Esophagus muscularis mucosa (tissue), 4 donors: ENCODE data around the gene TSPAN5.

Experiments used
- CTCF ChIP-seq, 3 experiments: fragments of 200-600 bp in 2 of 3; fragments of 450-650 bp in 1 of 3; sonication (generic) in 2 of 3; IDR thresholded peaks; one replicate each; pipeline ENCODE4 v1.5.1; 2017 to 2019; ENCODE audit warnings: antibody characterized with exemption in 3 of 3, mild to moderate bottlenecking in 2 of 3, moderate library complexity in 1 of 3
- EP300 ChIP-seq: sonication (generic); formaldehyde crosslinking; IDR thresholded peaks from one replicate; pipeline ENCODE4 v1.6.1; 2017; ENCODE audit warnings: antibody characterized with exemption
- POLR2A ChIP-seq: fragments of 450-650 bp; IDR thresholded peaks from one replicate; pipeline ENCODE4 v1.6.1; 2017; ENCODE audit warnings: antibody characterized with exemption, moderate library complexity, mild to moderate bottlenecking, low read depth
- POLR2AphosphoS5 ChIP-seq, 2 donors: sonication (generic); formaldehyde crosslinking; IDR thresholded peaks; one replicate each; pipeline ENCODE4 v1.6.1; 2017; ENCODE audit warnings: antibody characterized with exemption in 2 of 2

DNA sequence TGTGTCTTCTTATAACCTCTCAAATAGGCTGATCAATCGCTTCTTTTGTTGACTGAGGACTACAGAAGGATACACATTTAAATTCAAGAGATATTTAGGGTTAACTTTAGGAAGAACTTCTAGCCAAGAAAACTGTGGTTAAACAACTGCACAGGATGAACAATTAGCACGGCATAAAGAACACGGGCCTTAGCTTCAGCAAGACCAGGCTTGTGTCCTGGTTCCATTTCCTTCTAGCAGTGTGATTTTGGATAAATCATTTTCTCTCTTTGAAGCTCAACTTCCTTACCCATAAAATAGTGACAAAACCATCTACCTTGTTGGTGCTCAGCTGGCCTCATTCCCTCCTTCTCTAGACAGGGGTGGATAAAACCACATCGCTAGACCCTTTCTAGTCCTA, 117.6 kb downstream of the TSPAN5 start:
- TF ChIP-seq POLR2A: no peak
- no peak for TF ChIP-seq CTCF (IDR thresholded peaks at IDR 0.05)
- no peak for TF ChIP-seq POLR2AphosphoS5 (IDR thresholded peaks at IDR 0.05)
- TF ChIP-seq EP300: no peak
